ENCODE data around the gene SND1.

Gene SND1

GRCh38 chr7:128027485-128027980, 375.5 kb downstream of the SND1 start:
- TF ChIP-seq CTCF (IDR thresholded peaks at IDR 0.05; ENCODE audit: insufficient read depth, missing control alignments), result no peak
- DNase-seq (ENCODE audit: insufficient read length, low spot score), result no peak
- FAIRE-seq, result no peak

DNA sequence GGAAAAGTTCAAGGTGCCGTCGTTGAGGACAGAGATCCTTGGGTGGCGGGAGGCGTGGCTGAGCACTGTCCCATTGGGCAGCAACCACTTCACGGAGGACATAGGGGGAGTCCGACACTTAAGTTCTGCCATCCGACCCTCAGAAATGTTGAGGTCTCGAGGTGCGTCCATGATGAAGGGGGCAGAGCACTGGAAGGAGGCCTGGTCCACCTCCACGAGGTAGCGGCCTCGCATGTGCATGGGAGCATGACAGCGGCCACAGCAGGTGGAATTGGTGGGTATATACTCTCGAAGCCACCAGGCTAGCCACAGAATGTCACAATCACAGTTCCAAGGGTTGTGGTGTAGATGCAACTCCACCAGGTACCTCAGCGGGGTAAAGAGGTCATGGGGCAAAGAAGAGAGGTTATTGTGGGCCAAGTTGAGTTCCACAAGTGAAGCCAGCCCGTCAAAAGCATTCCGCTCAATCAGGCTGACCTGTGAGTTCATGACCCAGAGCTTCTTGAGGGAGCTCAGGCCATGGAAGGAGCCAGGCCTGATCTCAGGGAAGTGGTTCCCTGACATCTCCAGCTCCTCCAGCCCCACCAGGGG, 377.5 kb downstream of the SND1 start:
- no peak for DNase-seq (ENCODE audit: insufficient read length, low spot score)
- no peak for TF ChIP-seq CTCF (IDR thresholded peaks at IDR 0.05; ENCODE audit: insufficient read depth, missing control alignments)
- FAIRE-seq, result no peak

- FAIRE-seq (no peak), DNase-seq (ENCODE audit: insufficient read length, low spot score) (no peak)
- TF ChIP-seq CTCF (IDR thresholded peaks at IDR 0.05; ENCODE audit: insufficient read depth, missing control alignments), result no peak
Measured at GRCh38 chr7:128030263-128030653, 378.3 kb downstream of the SND1 start.

GRCh38 chr7:128030654-128031611, 378.9 kb downstream of the SND1 start, which contains the start of gene LRRC4:
Gene LRRC4 (minus strand): TSS chr7:128031437. CDS start chr7:128030640, 797 bp downstream.
- TF ChIP-seq CTCF (IDR thresholded peaks at IDR 0.05; ENCODE audit: insufficient read depth, missing control alignments), result no peak
- DNase-seq (ENCODE audit: insufficient read length, low spot score), result peak; percentile 50
- FAIRE-seq, result no peak

DNA sequence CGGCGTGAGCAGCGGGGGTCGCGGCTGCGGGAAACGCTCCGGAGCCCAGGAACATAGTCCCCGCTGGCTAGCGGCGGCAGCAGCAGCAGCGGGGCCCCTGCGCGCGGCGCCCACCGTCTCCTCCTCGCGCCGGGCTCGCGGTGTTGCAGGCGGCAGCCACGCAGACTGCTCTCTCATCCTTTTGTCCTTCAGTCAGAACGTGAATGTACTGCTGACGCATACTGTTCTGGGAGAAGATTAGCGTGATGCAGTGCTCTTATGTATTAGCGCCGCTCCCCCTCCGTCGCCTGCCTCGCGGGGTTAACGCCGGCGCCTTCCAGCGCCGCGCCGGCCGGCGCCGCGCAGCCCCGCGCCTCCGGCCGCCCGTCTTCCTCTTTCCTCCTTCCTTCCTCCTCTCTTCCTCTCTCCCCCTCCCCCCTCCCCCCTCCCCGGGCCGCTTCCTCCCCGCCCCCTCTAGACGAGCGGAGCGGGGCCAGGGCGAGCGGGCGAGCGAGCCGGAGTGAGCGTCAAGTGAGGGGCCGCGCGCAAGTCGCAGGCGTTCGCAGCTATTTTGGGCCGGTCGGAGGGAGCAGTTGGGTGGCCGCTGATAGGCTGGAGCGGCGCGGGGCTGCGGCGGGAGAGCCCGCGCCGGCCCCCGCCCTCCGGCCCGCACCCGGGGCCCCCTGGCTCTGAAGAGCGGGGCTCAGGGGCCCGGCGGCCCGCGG, 380.1 kb downstream of the SND1 start:
- no peak for TF ChIP-seq CTCF (IDR thresholded peaks at IDR 0.05; ENCODE audit: insufficient read depth, missing control alignments)
- DNase-seq (ENCODE audit: insufficient read length, low spot score), result peak; percentile 90
- FAIRE-seq, result no peak

- TF ChIP-seq CTCF (IDR thresholded peaks at IDR 0.05; ENCODE audit: insufficient read depth, missing control alignments), result no peak
- FAIRE-seq (no peak), DNase-seq (ENCODE audit: insufficient read length, low spot score) (no peak)
Measured at GRCh38 chr7:128032605-128033235, 380.7 kb downstream of the SND1 start.

All from D721Med (cell line).